Ammon's horn (tissue), 1 donor: ENCODE results near the gene RYR2.

Source experiments
- DNase-seq: peaks from one replicate; pipeline ENCODE4 v3.0.0-alpha.2; 2016; ENCODE audit warnings: low spot score

The RYR2 gene

DNA sequence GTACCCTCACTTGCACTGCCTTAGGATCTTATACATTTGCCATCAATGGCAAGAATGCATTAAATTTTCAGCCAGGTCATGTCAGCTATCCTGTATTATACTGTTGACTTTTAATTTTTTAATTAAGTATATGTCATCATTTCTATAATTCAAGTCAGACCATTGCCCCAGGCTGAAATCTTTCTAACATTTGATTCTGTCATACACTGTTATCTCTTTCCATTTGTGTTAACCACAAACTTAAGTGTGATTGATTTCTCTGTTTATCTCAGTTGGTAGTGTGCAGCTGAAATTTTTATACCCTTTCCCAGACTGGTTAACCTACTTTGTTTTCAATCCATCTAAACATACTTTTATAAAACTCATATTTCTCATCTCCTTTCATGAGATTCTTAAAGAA lies 695.5 kb downstream of the RYR2 start:
- no peak for DNase-seq

DNA sequence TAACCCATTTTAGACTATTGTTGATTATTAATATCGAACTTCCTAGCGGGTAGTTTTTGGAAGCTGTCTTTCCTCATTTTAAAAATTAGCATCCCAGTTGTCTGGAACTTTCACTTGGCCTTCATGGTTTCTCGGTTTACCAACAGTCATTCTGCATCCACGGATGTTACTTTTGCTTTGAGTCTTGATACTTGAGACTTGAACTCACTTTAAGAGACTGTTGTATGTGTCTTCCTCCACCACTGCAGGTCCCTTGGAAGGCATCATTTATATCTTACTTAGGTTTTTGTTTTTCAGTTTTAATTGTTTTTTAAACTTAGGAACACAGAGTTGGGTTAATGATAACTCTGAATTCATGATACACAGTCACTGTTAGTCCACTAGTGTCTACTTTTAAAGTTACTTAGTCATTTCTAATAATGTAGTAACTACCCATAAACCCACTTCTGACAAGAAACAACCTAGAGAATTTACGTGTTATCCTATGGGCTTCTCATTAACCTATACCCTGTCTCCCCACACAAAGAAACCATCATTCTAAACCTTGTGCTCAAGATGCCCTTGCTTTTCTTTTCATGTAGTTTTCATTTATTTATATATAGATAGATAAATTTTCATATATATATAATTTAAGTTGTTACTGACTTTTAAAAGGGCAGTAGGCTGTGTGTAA lies 696.1 kb downstream of the RYR2 start:
- DNase-seq: no peak

DNA sequence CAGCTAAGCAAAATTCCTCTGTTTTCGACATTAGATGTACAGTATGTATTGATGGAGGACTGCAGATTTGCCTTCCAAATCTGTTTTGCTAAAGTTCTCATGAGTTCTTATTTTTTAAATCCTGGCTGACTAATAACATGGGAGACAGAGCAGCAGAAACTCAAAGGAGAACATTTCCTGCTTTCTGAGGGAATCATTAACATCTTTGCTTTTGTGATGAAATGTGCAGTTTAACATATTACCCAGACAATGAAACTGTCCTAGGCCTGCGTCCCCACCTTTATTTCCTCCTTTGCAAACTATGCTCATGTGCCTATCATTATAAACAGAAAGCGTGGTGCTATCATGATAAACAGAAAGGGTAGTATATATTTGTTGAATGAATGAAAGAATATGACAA lies 698.9 kb downstream of the RYR2 start:
- no peak for DNase-seq

DNA sequence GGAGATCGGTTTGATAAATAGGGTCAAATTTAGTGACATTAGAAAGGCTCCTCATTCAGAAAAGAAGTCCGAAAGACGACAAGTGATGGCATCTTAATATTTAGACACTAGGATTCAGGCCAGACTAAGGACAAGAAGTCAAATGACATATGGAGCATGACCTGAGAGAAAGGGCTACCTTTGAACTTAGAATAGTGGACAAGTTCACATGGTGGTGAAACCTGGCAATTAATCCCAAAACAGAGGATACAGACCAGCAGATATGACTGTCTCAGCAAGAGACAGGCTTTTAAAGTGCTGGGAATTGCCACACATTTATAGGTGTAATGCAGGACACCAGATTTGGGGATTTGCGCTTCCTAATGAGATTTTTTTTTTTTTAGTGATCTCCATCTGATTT lies 703.6 kb downstream of the RYR2 start:
- DNase-seq: no peak

DNA sequence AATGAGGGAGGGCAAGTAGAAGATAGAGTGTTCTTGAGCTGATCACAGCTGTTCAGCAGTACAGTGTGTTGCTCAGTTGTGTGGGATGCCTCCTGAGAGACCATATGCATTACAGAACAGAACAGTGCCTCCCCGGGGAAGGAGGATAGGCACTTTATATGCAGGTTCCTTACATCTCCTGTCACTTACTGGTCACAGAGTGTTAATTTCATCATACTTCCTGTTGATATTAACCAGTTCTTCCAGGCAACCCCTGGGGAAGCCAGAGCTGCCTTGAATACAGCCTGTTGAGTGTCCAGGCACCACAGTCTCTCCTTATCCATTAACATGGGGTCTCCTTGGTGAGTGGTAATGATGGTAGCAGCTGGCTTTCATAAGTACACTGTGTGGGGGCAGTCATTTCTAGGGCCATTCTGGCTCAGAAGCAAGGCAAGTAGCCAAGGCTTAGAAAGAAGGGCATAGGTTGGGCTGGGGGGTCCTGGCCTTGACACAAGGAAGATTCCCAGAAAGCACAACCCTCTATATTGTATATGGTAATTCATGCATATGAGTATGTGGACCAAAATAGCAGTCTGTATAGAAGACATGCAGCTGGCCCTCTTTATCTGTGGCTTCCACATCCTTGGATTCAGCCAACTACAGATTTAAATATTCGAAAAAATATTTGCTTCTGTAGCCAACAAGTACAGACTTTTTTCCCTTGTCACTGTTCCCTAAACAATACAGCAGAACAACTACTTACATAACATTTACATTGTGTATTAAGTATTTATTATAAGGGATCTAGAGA lies 706.4 kb downstream of the RYR2 start:
- DNase-seq: peak; percentile 43

DNA sequence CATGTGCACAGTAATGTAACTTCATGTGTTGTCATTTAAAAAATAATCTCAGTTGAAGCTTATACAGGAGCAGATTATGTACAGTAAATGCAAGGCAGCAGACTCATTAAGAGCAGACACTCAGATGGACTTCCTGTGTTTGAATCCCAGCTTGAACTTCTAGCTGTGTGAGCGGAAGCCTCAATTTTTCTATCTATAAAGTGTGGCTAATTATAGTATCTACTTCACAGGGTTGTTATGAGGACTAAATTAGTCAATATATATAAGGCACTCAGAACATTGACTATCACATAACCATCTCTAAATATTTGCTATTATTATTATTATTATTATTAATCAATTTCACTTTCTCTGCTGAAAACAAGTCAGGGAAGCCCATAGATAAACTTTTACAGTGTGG lies 707.1 kb downstream of the RYR2 start:
- DNase-seq: no peak

DNA sequence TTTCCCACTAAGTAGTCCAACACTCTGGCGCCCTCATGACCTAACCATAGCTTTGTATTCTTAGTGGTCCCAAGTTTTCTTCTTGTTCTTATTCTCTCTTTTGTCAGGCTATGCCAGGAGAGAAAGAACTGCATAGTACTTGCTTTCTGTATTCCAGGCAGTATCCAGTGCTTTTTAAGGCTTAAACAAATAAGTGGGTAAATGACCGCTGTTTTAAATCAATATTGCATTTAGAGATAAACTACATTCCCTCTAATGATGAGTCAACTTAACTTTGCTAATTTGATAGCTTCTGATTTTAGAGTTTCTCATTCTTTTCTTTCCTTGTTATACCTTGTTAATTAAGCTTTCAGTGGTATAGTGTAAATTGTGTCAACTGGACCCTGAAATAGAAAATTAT lies 709.1 kb downstream of the RYR2 start:
- no peak for DNase-seq

DNA sequence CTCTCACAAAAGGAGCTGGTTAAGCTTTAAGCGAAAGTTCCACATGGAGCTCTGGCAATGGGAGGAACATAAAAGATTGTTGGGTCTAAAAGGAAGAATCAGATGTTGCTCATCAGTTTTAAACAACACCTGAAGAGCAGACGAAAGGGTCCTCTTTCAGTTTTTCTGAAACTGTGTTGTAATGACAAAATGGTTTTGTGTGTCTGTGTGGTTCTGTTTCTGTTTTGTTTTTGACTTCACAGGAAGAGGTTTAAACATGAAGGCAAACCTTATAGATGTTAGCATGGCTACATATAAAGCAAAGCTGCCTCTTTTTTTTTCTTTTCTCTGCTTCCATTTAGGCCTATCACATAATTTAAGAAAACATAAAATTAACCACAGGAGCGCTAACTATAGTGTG lies 712.6 kb downstream of the RYR2 start:
- no peak for DNase-seq

DNA sequence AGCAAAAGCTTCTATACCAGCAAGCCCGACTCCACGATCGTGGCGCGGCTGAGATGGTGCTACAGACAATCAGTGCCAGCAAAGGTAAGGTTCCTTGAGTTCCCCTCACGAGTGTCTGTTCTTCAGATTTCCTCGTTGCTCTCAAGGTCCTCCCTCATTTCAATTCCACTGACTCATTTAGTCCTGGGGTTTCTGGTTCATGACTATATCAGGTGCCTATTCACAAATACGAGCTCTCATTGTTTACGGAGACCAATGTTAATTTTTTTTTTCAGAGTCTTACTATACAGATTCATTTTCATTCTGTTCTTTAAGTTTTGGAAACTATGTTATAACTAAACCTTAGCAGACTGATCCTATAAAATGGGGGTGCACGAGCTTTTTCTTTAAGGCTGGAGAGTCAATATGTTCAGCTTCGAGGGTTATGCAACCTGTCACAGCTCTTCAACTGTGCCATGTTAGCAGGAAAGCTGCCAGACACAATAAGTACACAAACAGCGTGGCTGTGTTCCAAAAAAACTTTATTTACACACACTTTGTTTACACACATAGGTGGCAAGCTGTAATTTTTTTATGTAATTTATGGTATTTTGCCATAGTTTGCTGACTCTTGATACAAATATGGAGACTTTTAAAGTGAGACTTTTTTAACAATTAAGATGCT lies 714.5 kb downstream of the RYR2 start:
- no peak for DNase-seq

DNA sequence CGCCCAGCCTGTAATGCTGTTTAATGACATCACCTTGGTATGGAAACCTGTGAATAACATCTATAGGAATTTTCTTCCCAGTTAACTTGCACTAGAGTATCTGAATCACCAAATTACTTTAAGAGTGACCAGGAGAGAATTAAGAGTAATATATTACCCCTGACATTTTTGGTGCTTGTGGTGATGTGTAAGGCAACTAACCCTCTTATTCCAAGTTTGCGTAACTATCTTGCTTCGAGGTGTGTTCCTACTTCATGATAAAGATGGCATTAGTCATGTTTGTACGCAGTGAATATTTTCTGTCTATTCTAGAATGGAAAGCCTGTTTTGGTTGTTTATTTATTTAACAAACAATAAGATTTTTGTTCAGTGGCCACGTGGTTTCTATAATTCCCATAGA lies 717.4 kb downstream of the RYR2 start:
- DNase-seq: no peak

DNA sequence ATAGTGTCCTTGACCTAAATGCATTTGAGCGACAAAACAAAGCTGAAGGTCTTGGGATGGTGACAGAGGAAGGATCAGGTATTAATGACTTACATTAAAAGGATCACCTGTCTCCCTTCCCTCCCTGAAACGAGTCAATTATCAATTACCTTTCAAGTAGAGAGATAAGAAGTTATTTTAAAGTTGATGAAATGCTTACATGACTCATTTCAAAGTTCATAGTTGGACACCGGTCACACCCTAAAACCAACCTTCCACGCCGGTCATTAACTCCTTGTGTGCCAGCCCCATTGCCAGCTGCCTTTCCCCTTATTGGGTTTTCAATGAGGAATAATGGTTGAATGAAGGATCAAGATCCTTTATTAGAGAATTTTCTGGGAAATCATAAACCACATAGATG lies 719.0 kb downstream of the RYR2 start:
- DNase-seq: no peak

DNA sequence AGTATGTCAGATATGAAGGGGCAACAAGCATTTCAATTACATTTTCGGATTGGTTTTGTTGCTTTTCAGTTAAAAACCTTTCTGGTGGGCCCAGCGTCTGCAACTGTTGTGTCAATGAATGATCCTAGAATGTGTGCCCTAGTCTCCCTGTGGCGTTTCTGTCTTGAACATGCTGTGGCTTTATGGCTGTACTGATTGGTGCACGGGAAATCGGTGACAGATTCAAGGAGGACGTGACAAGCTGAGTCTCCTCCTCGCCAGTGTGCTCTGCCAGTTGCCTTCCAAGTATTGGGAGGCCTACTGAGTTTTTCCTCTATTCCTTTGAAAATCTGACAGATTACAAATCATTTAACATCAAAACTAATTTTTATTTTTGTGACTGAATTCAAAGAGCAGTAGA lies 721.2 kb downstream of the RYR2 start:
- DNase-seq: peak; percentile 20

DNA sequence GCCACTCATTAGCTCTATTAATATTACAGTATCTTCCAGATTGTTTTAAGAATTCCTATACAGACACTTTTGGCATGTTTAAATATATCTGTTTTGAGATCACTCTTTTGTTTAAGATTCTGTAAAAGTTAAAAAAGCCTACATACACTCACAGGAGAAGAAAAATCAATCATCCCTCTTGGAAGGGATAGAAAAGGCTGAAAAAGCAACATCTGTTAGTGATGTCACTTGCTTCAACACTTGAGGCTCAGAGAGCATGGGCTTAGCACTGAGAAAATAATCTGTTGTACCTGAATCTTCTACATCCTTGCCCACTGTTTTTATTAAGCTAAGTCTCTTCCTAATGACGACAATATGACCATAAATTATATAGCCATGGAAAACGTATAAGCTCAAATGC lies 721.8 kb downstream of the RYR2 start:
- no peak for DNase-seq

DNA sequence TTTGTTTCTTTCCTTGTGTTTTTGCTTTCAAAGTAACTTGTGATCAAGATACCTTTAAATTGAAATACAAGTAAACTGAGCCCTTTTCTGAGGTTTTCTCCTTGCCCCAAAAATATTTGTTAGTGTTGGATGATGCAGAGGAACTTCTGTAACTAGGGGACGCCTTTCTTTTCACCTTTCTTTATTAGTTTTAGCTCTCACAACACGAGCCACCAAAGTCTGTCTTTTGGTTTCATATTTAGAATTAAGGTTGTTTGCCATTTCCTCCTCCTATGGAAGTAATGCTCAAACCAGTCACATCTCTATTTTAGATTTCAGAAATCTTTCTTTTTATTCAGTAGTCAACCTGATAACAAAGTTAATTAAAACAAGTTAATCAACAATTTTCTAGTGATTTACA lies 727.9 kb downstream of the RYR2 start:
- DNase-seq: no peak

DNA sequence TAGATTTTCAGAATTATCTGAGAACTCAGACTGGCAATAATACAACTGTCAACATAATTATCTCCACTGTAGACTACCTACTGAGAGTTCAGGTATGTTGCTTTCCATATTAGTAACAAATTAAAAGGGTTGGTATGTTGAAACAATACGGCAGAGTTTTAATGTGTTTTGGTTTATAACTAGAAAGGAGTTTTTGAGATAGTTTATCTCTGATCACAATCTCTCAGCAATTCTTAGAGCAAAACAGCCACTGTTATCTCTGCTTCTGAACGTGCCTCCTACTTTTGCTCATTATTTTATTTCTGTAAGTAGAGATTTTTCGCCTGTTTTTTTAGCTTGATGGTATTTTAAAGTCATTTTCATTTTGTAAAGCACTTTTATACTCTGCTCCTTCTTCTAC lies 730.0 kb downstream of the RYR2 start:
- no peak for DNase-seq

DNA sequence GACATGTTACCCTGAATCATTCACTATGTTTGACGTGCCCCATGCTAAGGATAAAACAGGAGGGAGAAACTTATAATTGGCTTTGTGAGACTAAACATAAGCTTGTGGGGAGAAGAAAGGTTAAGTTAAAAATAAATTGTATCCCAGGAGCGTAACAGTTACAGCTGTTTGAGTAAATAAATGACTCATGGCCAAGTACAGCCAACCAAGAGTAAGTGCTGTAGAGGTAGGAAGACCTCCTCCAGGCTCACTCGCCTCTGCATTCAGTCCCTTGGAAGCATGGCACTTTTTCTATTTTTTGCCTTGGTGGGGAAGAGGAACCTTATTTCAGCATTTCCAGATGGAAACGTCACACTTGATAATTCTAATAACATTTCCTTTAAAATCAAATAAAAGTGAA lies 732.3 kb downstream of the RYR2 start:
- no peak for DNase-seq

DNA sequence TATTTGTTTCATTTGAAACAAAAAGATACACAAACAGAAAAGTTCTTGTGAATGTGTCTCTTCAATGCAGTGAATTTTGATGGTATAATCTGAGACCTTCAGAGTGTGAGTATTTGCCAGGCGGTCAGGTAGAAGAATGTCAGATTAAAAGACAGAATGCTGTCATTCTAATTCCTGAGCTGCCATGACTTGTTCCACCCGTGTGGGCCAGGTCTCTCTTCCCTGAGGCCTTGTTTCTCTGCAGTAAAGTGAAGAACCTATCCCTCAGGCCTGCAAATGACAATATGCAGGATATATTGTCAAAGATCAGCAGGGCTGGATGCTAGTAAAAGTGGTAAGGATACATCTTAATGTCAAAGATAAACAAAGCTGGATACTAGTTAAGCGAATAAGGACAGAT lies 737.4 kb downstream of the RYR2 start:
- no peak for DNase-seq

DNA sequence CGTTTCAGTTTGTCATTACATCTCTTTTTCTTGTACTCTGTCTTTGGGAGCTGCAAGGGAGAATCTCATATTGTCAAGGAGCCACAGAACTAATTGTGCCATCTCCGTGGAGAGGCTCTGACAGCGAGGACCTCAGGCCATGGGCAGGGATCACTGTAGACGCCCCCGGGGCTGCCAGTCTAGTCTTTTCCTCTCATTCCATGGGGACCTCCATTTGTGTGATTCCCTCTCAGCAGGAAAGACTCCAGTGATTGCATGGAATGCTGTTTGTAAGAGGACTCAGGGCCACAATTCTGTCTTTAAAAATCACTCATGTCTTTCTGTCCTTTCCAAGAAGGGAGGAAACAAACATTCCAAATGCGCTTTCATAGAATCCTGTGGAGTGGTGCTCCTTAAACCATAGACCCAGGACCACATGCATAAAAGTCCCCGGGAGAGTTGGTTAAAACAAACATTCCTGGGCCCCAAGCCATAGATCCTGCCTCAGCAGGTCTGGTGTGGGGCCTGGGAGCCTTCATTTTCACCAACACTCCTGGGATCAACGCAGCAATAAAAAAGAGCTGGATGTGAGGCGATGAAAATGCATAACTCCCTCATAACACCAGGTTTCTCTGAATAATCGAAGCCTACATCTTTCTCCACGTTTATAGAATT lies 744.2 kb downstream of the RYR2 start:
- no peak for DNase-seq

DNA sequence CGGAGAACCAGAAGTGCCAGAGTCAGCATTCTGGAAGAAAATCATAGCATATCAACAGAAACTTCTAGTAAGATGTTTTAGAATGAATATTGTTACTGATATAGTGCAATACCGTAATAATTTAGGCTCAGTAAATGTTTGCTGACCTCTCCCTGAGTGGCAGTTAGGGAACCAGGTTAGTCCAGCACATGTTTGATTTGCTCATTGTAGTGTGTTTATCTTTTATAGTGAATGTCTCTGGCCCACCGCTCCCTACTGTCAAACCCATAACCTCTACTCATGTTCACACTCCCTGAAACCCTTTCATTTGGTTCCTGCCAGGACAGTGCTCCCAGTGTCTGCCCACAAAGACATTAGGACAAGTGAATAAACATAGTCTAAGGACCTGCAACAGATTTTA lies 746.1 kb downstream of the RYR2 start:
- DNase-seq: no peak

DNA sequence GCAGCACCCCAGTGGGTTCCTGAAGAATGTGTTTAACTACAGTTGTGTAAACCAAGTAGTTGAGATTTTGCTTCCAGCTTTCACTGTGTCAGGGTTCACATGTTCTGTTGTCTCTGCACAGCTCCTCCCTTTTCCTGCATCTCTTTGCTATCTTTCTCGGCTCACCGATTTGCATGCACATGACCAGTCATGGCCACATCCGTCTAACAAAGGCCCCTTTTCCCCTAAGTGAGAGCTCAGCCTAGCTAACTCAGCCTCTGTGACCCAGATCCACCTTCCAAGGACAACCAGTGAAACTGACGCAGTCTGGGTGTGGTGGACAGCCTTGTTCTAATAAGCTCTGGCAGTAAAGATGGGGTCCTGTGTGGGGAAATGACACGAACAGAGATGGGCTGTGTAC lies 747.6 kb downstream of the RYR2 start:
- DNase-seq: no peak

DNA sequence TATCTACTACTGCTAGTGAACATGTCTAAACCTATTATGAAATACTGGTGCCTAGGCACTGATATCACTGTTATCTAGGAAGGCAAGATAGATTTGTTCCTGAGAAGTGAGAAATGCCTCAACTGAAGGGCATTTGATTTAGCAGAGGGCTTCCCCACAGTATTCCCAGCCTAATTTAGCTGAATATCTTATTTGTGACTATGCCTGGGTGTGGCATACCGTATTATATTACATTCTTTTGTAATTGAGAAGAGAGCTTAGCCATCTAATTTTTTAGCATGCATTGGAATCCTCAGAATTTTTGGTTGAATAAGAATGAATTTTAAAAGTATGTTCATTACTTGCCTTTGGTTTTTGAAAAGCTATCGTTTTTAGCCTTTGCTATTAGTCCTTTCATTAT lies 749.6 kb downstream of the RYR2 start:
- no peak for DNase-seq

DNA sequence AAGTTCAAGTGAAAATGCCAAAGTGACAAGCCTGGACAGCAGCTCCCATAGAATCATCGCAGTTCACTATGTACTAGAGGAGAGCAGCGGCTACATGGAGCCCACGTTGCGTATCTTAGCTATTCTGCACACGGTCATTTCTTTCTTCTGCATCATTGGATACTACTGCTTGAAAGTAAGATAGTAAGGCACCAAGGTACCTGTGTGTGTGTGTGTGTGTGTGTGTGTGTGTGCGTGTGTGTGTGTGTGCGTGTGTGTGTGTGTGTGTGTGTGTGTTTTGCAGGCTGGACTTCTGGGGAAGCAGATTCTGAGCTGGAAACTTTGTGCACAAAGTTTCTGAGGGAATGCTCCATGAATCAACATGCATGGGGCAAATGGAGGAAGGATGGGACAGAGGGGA lies 750.2 kb downstream of the RYR2 start:
- no peak for DNase-seq

DNA sequence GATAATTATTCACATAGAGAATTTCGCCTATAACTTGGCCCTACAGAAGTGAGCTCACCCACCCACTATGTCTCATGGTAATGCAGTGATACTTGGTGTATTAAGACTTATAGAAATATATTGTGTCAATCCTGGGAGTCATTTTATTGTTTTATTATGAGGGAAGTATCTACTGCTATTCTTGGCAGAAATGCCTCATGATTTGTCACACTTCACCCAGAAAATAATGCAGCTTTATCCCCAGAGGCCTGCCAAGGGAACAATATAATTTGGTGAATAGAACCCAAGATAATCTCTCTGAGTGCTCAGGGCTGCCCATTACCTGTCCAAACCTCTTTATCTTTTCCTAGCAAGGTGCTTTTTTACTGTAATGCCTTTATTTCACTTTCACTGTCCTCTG lies 750.7 kb downstream of the RYR2 start:
- no peak for DNase-seq
